WTC11 (cell line): ENCODE measurements around the gene CTIF. TPM values are rescaled to one million over a fixed set of nuclear protein-coding genes. Genes with fewer than 3 reads are reported as not detected.

Experiments
- ATAC-seq: fragments of 200-7000 bp; cut with Tn5 transposase; 2 replicates; pipeline ENCODE4 v1.10.0; 2021; ENCODE audit warnings: mild to moderate bottlenecking, moderate library complexity
- CTCF ChIA-PET: fragments of 300-600 bp; sonication (Branson Sonifier 250); formaldehyde crosslinking; loops from one replicate; lab custom pipeline; 2021; ENCODE audit warnings: antibody characterized with exemption; lab: Charles Lee
- POLR2A ChIA-PET: fragments of 350-600 bp; sonication (Branson Sonifier 250); formaldehyde crosslinking; loops from one replicate; lab custom pipeline; 2021; ENCODE audit warnings: antibody characterized with exemption; lab: Charles Lee
- DNase-seq: peaks from one replicate; pipeline ENCODE4 v3.0.0; 2021; ENCODE audit warnings: low spot score
- H3K27ac Mint-ChIP-seq: 2 replicates; pipeline ENCODE4 v1.8.0; 2021; ENCODE audit warnings: mixed read lengths
- H3K27me3 Mint-ChIP-seq: 2 replicates; pipeline ENCODE4 v1.8.0; 2021; ENCODE audit warnings: low read depth, mild to moderate bottlenecking, moderate library complexity, mixed read lengths
- H3K36me3 Mint-ChIP-seq: 2 replicates; pipeline ENCODE4 v1.8.0; 2021; ENCODE audit warnings: mixed read lengths
- H3K4me1 Mint-ChIP-seq: 2 replicates; pipeline ENCODE4 v1.8.0; 2022; ENCODE audit warnings: mixed read lengths
- H3K4me3 Mint-ChIP-seq: 2 replicates; pipeline ENCODE4 v1.8.0; 2021; ENCODE audit warnings: mild to moderate bottlenecking, moderate library complexity, mixed read lengths
- H3K9me3 Mint-ChIP-seq: 2 replicates; pipeline ENCODE4 v1.8.0; 2021; ENCODE audit warnings: mixed read lengths
- ATF2 ChIP-seq: sonication (generic); formaldehyde crosslinking; IDR thresholded peaks from 2 replicates; pipeline ENCODE4 v1.8.1; 2022; ENCODE audit warnings: low read depth, missing genetic modification reagents, borderline replicate concordance
- CDX4 ChIP-seq: fragments of 250-450 bp; sonication (Bioruptor Pico); IDR thresholded peaks from 2 replicates; pipeline ENCODE4 v1.9.0; 2021; ENCODE audit warnings: moderate library complexity, mild to moderate bottlenecking, inconsistent platforms, borderline replicate concordance
- E2F4 ChIP-seq: sonication (generic); formaldehyde crosslinking; IDR thresholded peaks from 2 replicates; pipeline ENCODE4 v1.8.1; 2022; ENCODE audit warnings: low read depth, mild to moderate bottlenecking, moderate library complexity, missing genetic modification reagents, borderline replicate concordance
- ELF4 ChIP-seq: sonication (generic); formaldehyde crosslinking; IDR thresholded peaks from 2 replicates; pipeline ENCODE4 v1.8.1; 2022; ENCODE audit warnings: low read depth, mild to moderate bottlenecking, moderate library complexity, missing genetic modification reagents
- ETV6 ChIP-seq: sonication (generic); formaldehyde crosslinking; IDR thresholded peaks from 2 replicates; pipeline ENCODE4 v1.8.1; 2022; ENCODE audit warnings: mild to moderate bottlenecking, missing genetic modification reagents
- HMGXB4 ChIP-seq: sonication (generic); formaldehyde crosslinking; IDR thresholded peaks from 2 replicates; pipeline ENCODE4 v1.8.1; 2023; ENCODE audit warnings: mild to moderate bottlenecking, moderate library complexity, missing genetic modification reagents
- IRF1 ChIP-seq: sonication (generic); formaldehyde crosslinking; IDR thresholded peaks from 2 replicates; pipeline ENCODE4 v1.8.0; 2023; ENCODE audit warnings: missing genetic modification reagents
- NR1H2 ChIP-seq: sonication (generic); formaldehyde crosslinking; IDR thresholded peaks from 2 replicates; pipeline ENCODE4 v1.9.0; 2021; ENCODE audit warnings: mild to moderate bottlenecking, moderate library complexity, missing genetic modification reagents
- SMAD4 ChIP-seq: sonication (generic); formaldehyde crosslinking; IDR thresholded peaks from 2 replicates; pipeline ENCODE4 v1.8.0; 2022; ENCODE audit warnings: mild to moderate bottlenecking, missing genetic modification reagents
- SOX15 ChIP-seq: fragments of 250-450 bp; sonication (Bioruptor Pico); IDR thresholded peaks from 2 replicates; pipeline ENCODE4 v1.9.0; 2021; ENCODE audit warnings: mild to moderate bottlenecking
- TP53 ChIP-seq: sonication (generic); formaldehyde crosslinking; IDR thresholded peaks from 2 replicates; pipeline ENCODE4 v1.8.1; 2023; ENCODE audit warnings: mild to moderate bottlenecking, missing genetic modification reagents
- USF1 ChIP-seq: sonication (generic); formaldehyde crosslinking; IDR thresholded peaks from 2 replicates; pipeline ENCODE4 v1.8.0; 2022; ENCODE audit warnings: mild to moderate bottlenecking, missing genetic modification reagents
- ZBTB21 ChIP-seq: sonication (generic); formaldehyde crosslinking; IDR thresholded peaks from 2 replicates; pipeline ENCODE4 v1.8.1; 2023; ENCODE audit warnings: mild to moderate bottlenecking, missing genetic modification reagents, borderline replicate concordance
- ZNF317 ChIP-seq: sonication (generic); formaldehyde crosslinking; IDR thresholded peaks from 2 replicates; pipeline ENCODE4 v1.8.1; 2023; ENCODE audit warnings: low read depth, mild to moderate bottlenecking, moderate library complexity, missing genetic modification reagents, borderline replicate concordance
- ZNF396 ChIP-seq: fragments of 250-450 bp; sonication (Bioruptor Pico); IDR thresholded peaks from 2 replicates; pipeline ENCODE4 v1.8.0; 2021; ENCODE audit warnings: mild to moderate bottlenecking, moderate library complexity, borderline replicate concordance
- ZNF425 ChIP-seq: fragments of 250-450 bp; sonication (Bioruptor Pico); conservative IDR thresholded peaks from 2 replicates; pipeline ENCODE4 v1.9.0; 2021; ENCODE audit warnings: mild to moderate bottlenecking
- ZNF671 ChIP-seq: fragments of 250-450 bp; sonication (Bioruptor Pico); IDR thresholded peaks from 2 replicates; pipeline ENCODE4 v1.8.0; 2021; ENCODE audit warnings: mild to moderate bottlenecking
- total RNA-seq: library from RNA; stranded (reverse); gene quantifications from 3 replicates; pipeline ENCODE4 v1.2.3, GENCODE V29; 2021

CTIF gene
- total RNA-seq, 1 experiment from 2014 or later = 28.5 TPM

GRCh38 chr18:48909721-48910120, 370.9 kb downstream of the CTIF start:
- CTCF ChIA-PET = no interaction called here
- no peak for ATAC-seq

More at GRCh38 chr18:48909721-48910120, 370.9 kb downstream of the CTIF start:
- H3K27me3 Mint-ChIP-seq = no peaks in the 10 kb centered on the region
- POLR2A ChIA-PET = no interaction called here
- H3K4me3 Mint-ChIP-seq = no peak overlapping the region
- H3K36me3 Mint-ChIP-seq = 0 out of 2 replicates have a peak, but pooled peaks cover 2% of the 10 kb centered on the region
- no peak for DNase-seq
- TF ChIP-seq TP53 = no peak
- TF ChIP-seq USF1 (CRISPR knock-in tag) = no peak
- TF ChIP-seq CDX4 (CRISPR knock-in tag) = no peak
- TF ChIP-seq SMAD4 (CRISPR knock-in tag) = no peak
- no peak for TF ChIP-seq ELF4
- no peak for TF ChIP-seq ZNF396 (CRISPR knock-in tag)
- TF ChIP-seq NR1H2 (CRISPR knock-in tag) = no peak
- TF ChIP-seq SOX15 (CRISPR knock-in tag) = no peak
- no peak for TF ChIP-seq E2F4 (CRISPR knock-in tag)
- TF ChIP-seq ZNF425 = no peak
- no peak for TF ChIP-seq ZNF317
- no peak for TF ChIP-seq ATF2 (CRISPR knock-in tag)
- no peak for TF ChIP-seq ZBTB21 (CRISPR knock-in tag)
- no peak for TF ChIP-seq ZNF671 (CRISPR knock-in tag)
- TF ChIP-seq ETV6 (CRISPR knock-in tag) = no peak
- no peak for TF ChIP-seq HMGXB4 (CRISPR knock-in tag)
- TF ChIP-seq IRF1 (CRISPR knock-in tag) = no peak
- TF ChIP-seq, all 79 proteins: peak for 0
- Mint-ChIP-seq H3K9me3 (peaks cover 14% of the 10 kb centered on the region), H3K4me1 (peaks cover 11% of the 10 kb centered on the region), H3K27ac (no peak overlapping the region)
